GM18951 (cell line): ENCODE data around the gene CREB3L1.

ENCODE experiments used
- POLR2A ChIP-seq: IDR thresholded peaks from 4 replicates; pipeline ENCODE4 v1.6.1; 2011; ENCODE audit warnings: mild to moderate bottlenecking; ENCODE audit not compliant: insufficient read length, insufficient read depth; ENCODE audit errors: extremely low read depth
- in situ Hi-C: fragments of 300-500 bp; cut with MboI; formaldehyde crosslinking; loops from one replicate; pipeline ENCODE4 v1.12.0; 2022; ENCODE audit warnings: low sequenced_read_pairs, mixed read lengths, inconsistent platforms; ENCODE audit not compliant: unreplicated experiment

Gene CREB3L1

DNA sequence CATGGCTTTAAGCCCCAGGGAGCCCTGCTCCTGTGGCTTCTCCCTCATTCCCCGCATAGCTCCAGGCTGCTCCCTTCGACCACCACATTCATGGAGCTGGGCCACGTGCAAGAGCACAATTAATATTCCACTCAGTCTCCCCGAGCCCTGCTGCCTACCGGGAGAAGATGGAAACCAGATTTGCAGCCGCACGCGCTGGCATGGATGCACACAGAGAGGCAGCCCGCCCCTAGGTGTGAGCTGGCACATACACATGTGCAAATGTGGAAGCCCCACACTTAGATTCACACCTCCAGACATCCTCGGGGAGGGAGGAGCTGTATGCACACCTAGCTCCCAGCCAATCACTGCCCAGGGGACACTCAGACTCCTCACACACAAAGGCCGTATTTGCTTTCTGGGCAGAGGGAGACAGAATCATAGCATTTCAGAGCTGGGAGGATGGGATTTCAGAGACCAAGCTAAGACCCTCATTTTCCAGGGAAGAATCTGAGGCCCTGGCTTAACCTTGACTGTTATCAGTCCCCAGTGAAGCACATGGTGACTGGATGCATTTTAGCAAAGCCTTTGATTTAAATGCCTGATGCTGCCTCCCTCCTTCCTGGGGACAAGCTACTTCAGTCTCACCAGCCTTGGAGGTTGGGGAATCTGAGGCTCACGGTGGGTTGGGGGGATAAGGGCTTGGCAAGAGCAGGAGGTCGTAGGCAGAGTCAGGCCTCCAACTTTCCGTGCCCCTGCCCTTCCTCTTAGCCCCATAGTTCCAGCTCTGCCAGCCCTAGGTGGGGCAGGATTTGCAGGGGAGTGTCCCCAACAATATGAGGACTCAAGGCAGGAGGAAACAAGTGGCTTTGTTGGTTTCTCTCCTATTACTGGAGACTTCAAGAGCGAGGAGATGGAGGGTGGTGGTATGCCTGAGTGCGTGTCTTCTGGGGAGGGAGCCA is 5.3 kb upstream of the CREB3L1 start:
- TF ChIP-seq POLR2A, result no peak
- in situ Hi-C loops, result no loop called here

GRCh38 chr11:46272816-46273427 is 4.5 kb upstream of the CREB3L1 start:
- TF ChIP-seq POLR2A, result no peak
- in situ Hi-C loops, result no loop called here

DNA sequence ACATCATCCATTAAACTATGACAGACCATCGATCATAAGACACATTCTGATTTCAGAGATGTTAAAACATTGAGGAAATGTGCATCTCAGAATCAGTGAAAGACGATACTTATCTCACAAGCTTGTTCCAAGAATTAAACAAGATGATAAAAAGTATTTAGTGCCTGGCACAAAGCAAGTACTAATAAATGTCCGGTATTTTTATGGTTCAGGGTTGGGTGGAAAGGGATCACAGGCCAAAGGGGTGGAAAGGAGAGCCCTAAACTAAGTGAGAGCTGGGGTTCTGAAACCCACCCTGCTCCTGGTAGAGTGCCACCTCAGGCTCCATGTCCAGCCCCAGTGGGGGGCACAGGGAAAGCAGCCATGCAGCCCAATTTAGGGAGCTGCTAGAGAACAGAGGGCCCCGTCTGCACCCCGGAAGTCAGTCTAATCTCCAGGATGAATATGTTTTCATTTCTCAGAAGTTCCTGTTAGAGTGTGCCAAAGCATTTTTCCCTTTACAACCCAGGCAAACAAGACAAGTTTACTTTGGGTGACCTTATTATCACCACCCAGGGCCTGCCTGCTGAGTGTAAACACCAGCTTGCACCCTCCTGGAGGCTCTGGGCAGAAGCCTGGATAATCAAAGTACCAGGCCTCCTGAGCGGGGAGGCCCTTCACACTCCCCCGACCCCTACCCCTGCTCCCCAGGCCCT is 3.8 kb upstream of the CREB3L1 start:
- in situ Hi-C loops, result no loop called here

GRCh38 chr11:46275964-46276641 is 1.4 kb upstream of the CREB3L1 start:
- in situ Hi-C loops, result no loop called here
- TF ChIP-seq POLR2A, result no peak

More for the DNA sequence above, 3.8 kb upstream of the CREB3L1 start:
- TF ChIP-seq POLR2A, result no peak

DNA sequence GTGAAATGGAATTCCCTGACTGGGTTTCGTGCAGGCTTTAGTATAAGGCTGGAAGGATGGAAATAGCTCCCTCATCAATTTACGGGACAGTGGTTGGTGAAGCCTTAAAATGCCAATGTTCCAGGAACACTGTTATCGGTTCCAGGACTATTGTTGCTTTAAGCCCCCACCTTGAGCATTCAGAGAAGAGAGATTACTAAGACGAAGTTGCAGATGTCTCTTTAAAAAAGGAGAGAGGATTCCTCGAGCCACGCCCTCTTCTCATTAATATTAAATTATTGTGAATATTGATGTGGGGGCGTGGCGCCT is 195 bp upstream of the CREB3L1 start:
- in situ Hi-C loops, result no loop called here

GRCh38 chr11:46278387-46279125 is 1.1 kb downstream of the CREB3L1 start:
- TF ChIP-seq POLR2A, result no peak
- in situ Hi-C loops, result no loop called here

More for the DNA sequence above, 195 bp upstream of the CREB3L1 start:
- TF ChIP-seq POLR2A, result no peak

- TF ChIP-seq POLR2A, result no peak
- in situ Hi-C loops, result no loop called here
Observed at GRCh38 chr11:46279126-46280099, 2.0 kb downstream of the CREB3L1 start.

GRCh38 chr11:46280706-46281105 is 3.2 kb downstream of the CREB3L1 start:
- in situ Hi-C loops, result no loop called here
- TF ChIP-seq POLR2A, result no peak

GRCh38 chr11:46281371-46281831 is 3.9 kb downstream of the CREB3L1 start:
- no peak for TF ChIP-seq POLR2A

DNA sequence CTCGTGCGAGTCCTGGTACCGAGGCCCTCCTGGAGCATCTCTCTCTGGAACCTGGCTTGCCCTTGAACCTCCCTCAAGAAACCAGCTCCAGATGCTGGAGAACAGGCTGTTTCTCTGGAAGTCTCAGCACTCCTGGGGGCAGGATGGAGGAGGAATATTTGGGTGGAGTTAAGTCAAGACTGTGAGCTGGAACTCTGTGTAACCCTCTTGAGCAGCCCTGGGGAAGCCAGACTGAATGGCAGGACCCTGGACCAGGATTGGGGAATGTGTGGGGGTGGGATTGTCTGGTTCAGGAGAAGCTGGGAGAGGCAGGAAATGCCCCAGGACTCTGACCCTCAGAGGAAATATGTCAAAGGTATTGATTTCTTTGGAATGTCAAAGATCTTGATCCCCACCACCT is 7.7 kb downstream of the CREB3L1 start:
- in situ Hi-C loops, result no loop called here
- no peak for TF ChIP-seq POLR2A

More at GRCh38 chr11:46281371-46281831, 3.9 kb downstream of the CREB3L1 start:
- in situ Hi-C loops, result no loop called here

DNA sequence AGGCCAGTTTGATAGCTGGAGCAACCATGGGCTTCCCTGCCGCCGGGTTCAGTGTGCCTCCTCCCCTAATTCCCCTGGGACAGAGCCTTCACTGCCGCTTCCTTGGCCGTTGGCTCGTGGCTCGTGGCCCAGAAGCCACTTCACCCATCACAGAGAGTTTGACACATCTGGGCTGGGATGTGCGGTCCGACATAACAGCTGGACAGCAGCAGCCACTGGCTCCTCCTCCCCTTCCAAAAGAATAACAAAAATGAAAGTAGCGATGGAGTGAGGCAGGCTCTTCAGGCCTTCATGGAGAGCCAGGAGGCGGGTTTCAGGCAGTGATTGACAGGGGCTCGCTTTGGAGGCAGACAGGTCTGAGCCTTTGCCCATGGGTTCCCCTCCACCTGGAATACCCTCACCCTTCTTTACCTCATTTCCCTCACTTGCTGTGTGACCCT is 8.2 kb downstream of the CREB3L1 start:
- TF ChIP-seq POLR2A, result no peak
- in situ Hi-C loops, result no loop called here
